Measurements from ENCODE around the gene ZNF101.
"Not testable (repeated sequence)": the region's sequence is repeated elsewhere in the genome, so short reads cannot be mapped to it uniquely, and the experiment has no call there.

The ZNF101 gene

DNA sequence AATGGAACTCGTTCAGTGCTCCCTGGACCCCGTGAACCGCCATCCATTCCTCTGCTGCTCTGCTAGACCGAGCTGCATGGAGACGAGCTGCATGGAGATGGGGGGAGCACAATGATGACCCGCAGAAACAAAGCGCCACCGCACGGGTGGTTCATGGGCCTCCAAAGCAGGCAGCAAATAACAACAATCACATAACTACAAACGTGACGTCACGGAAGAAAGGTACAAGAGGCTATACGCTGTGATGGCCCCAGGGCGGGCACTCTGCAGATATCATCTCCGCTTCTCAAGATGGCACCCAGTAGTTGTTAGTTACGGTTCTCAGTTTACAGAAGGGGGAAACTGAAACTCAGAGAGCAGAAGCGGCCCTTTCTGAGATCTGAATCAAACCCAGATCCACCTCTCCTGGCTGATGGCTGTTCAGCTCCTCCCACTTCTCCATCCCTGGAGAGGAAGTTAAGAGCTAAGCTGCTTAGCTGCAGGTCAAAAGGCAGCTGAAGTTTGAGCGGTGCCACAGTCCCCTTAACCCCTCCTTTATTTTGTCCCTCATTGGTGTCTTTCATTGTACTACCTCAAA is 6.9 kb upstream of the ZNF101 start:
- DNase-seq (ENCODE audit: low read depth in 2 of 2): no peak

GRCh38 chr19:19662344-19662743 is 6.3 kb upstream of the ZNF101 start:
- DNase-seq (ENCODE audit: low read depth in 2 of 2): no peak

DNA sequence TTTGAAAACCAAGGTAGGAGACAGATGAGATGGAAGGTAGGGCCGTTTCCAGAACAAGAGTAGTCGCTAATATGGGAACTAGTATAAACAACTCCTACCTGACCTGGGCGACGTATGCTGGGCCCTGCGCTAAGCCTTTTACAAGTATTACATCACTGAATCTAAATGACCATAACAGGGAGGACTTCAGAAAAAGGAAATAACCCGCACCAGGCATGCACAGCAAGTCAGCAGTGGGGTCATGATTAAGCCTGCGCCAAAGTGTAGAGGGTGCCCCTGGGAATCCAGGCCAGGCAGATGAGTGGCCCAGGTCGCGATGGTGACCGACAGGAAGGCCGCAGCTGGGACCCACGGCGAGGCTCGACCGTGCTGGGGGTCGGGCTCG is 5.8 kb upstream of the ZNF101 start:
- no peak for DNase-seq (ENCODE audit: low read depth in 2 of 2)

- DNase-seq (ENCODE audit: low read depth in 2 of 2): peak; percentile 82 to 84
Observed at GRCh38 chr19:19663256-19664120, 5.2 kb upstream of the ZNF101 start, which contains the start of gene ATP13A1. Gene ATP13A1 (minus strand): TSS chr19:19663676. CDS start chr19:19663666, 10 bp downstream.

- not testable (repeated sequence) for DNase-seq (ENCODE audit: low read depth in 2 of 2)
Observed at GRCh38 chr19:19665420-19665948, 3.2 kb upstream of the ZNF101 start.

GRCh38 chr19:19670070-19670551 is 1.5 kb downstream of the ZNF101 start:
- DNase-seq (ENCODE audit: low read depth in 2 of 2): no peak

- no peak for DNase-seq (ENCODE audit: low read depth in 2 of 2)
Observed at GRCh38 chr19:19672816-19673215, 4.2 kb downstream of the ZNF101 start.

DNA sequence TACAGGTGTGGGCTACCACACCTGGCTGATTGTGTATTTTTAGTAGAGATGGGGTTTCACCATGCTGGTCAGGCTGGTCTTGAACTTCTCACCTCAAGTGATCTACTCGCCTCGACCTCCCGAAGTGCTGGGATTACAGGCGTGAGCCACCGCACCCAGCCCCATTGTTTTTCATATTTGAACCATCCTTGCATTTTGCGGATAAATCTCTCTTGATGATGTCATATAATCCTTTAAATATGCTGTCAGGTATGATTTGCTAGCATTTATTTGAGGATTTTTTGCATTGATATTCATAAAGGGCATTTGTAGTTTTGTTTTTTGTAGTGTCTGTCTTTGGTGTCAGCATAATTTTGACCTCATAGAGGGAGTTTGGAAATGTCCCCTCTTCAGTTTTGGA is 5.7 kb downstream of the ZNF101 start:
- DNase-seq (ENCODE audit: low read depth in 2 of 2): no peak

- no peak for DNase-seq (ENCODE audit: low read depth in 2 of 2)
Observed at GRCh38 chr19:19677579-19677978, 8.9 kb downstream of the ZNF101 start.

DNA sequence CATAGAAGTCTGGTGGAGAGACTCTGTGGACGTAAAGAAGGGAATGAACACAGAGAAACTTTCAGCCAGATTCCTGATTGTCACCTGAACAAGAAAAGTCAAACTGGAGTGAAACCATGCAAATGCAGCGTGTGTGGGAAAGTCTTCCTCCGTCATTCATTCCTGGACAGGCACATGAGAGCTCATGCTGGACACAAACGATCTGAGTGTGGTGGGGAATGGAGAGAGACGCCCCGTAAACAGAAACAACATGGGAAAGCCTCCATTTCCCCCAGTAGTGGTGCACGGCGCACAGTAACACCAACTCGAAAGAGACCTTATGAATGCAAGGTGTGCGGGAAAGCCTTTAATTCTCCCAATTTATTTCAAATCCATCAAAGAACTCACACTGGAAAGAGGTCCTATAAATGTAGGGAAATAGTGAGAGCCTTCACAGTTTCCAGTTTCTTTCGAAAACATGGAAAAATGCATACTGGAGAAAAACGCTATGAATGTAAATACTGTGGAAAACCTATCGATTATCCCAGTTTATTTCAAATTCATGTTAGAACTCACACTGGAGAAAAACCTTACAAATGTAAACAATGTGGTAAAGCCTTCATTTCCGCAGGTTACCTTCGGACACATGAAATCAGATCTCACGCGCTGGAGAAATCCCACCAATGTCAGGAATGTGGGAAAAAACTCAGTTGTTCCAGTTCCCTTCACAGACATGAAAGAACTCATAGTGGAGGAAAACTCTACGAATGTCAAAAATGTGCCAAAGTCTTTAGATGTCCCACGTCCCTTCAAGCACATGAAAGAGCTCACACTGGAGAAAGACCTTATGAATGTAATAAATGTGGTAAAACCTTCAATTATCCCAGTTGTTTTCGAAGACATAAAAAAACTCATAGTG is 10.8 kb downstream of the ZNF101 start:
- no peak for DNase-seq (ENCODE audit: low read depth in 2 of 2)

DNA sequence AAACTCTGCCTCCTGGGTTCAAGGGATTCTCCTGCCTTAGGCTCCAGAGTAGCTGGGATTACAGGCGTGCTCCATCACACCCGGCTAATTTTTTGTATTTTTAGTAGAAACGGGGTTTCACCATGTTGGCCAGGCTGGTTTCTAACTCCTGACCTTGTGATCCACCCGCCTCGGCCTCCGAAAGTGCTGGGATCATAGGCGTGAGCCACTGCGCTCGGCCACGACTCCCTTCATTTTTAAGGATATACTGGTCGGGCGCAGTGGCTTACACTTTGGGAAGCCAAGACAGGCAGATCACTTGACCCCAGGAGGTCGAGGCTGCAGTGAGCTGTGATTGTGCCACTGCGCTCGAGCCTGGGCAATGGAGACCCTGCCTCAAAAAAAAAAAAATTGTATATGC is 17.5 kb downstream of the ZNF101 start:
- not testable (repeated sequence) for DNase-seq (ENCODE audit: low read depth in 2 of 2)

GRCh38 chr19:19686580-19686979 is 17.9 kb downstream of the ZNF101 start:
- no peak for DNase-seq (ENCODE audit: low read depth in 2 of 2)

DNA sequence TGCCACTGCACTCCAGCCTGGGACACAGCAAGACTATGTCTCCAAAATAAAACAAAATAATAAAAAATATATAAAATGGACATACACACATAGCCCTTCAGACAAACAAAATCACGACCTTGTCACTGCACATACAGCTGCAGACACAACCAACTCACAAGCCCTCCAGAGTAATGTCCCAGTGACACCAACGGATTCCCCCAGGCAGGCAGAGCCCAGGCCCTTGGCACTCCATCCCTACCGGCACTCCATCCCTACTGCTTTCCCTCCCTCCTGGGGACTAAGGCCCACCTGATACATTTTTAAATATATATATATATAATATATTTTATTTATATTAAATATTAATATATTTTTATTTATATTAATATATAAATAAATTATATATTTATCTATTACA is 18.5 kb downstream of the ZNF101 start:
- no peak for DNase-seq (ENCODE audit: low read depth in 2 of 2)

DNA sequence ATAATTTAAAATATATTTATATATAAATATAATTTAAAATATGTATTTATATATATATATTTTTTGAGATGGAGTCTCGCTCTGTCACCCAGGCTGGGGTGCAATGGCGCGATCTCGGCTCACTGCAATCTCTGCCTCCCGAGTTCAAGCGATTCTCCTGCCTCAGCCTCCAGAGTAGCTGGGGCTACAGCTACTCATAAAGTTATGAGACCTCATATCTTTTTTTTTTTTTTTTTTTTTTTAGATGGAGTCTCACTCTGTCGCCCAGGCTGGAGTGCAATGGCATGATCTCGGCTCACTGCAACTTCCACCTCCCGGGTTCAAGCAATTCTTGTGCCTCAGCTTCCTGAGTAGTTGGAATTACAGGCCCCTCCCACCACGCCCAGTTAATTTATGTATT is 20.4 kb downstream of the ZNF101 start:
- not testable (repeated sequence) for DNase-seq (ENCODE audit: low read depth in 2 of 2)

GRCh38 chr19:19691683-19692082 is 23.0 kb downstream of the ZNF101 start:
- DNase-seq (ENCODE audit: low read depth in 2 of 2): no peak

GRCh38 chr19:19696386-19696785 is 27.7 kb downstream of the ZNF101 start:
- DNase-seq (ENCODE audit: low read depth in 2 of 2): no peak

- no peak for DNase-seq (ENCODE audit: low read depth in 2 of 2)
Observed at GRCh38 chr19:19697589-19697988, 28.9 kb downstream of the ZNF101 start.

- not testable (repeated sequence) for DNase-seq (ENCODE audit: low read depth in 2 of 2)
Observed at GRCh38 chr19:19700493-19700892, 31.9 kb downstream of the ZNF101 start.

GRCh38 chr19:19704836-19705235 is 36.2 kb downstream of the ZNF101 start:
- DNase-seq (ENCODE audit: low read depth in 2 of 2): no peak

- DNase-seq (ENCODE audit: low read depth in 2 of 2): no peak
Observed at GRCh38 chr19:19710506-19710905, 41.9 kb downstream of the ZNF101 start.

GRCh38 chr19:19711306-19711933 is 42.8 kb downstream of the ZNF101 start:
- DNase-seq (ENCODE audit: low read depth in 2 of 2): no peak

All from activated CD4-positive, alpha-beta T cell treated with anti-CD3 and anti-CD28 coated beads for 24 hours (primary cell).